Stomach smooth muscle (tissue), 2 donors: ENCODE measurements around the gene MAP4K1.
"Not testable (repeated sequence)": the region's sequence is repeated elsewhere in the genome, so short reads cannot be mapped to it uniquely, and the experiment has no call there.

ENCODE experiments used
- H3K27ac ChIP-seq: one replicate; pipeline ENCODE4 v1.7.0; 2013; ENCODE audit warnings: mild to moderate bottlenecking, low read length, inconsistent platforms
- H3K27me3 ChIP-seq, 2 donors: one replicate each; pipeline ENCODE4 v1.7.0; 2013; ENCODE audit warnings: low read length in 2 of 2; ENCODE audit not compliant: insufficient read depth in 2 of 2, control insufficient read depth in 1 of 2
- H3K36me3 ChIP-seq, 2 donors: one replicate each; pipeline ENCODE4 v1.7.0; 2013; ENCODE audit warnings: low read length in 2 of 2; ENCODE audit not compliant: control insufficient read depth in 2 of 2, insufficient read depth in 2 of 2
- H3K4me1 ChIP-seq: one replicate; pipeline ENCODE4 v1.7.0; 2013; ENCODE audit warnings: low read length; ENCODE audit not compliant: control insufficient read depth, insufficient read depth
- H3K4me3 ChIP-seq, 2 donors: one replicate each; pipeline ENCODE4 v1.7.0; 2013; ENCODE audit warnings: low read length in 2 of 2
- H3K9ac ChIP-seq, 2 donors: one replicate each; pipeline ENCODE4 v1.7.0; 2013; ENCODE audit warnings: low read length in 2 of 2, mild to moderate bottlenecking in 1 of 2
- H3K9me3 ChIP-seq, 2 donors: one replicate each; pipeline ENCODE4 v1.7.0; 2013; ENCODE audit warnings: low read length in 2 of 2; ENCODE audit not compliant: control insufficient read depth in 2 of 2
- donor health status: healthy.
- donor health status: Pancreatic carcinoma.

Gene MAP4K1

GRCh38 chr19:38618590-38619360 is 1.0 kb upstream of the MAP4K1 start, which contains the start of gene EIF3K:
TSS of gene EIF3K (plus strand) at chr19:38619188. CDS start at chr19:38619269, 81 bp downstream.
- Histone ChIP-seq H3K4me1 (peaks cover 24% of the 10 kb centered on the region), H3K27me3 (no peaks in the 10 kb centered on the region), H3K4me3 (peak within 1 kb of the TSS; percentile 91 to 100), H3K9me3 (no peaks in the 10 kb centered on the region), H3K36me3 (peaks cover 15 to 25% of the 10 kb centered on the region in 2 donors), H3K9ac (peak within 1 kb of the TSS; percentile 96 to 99), H3K27ac (peak within 1 kb of the TSS; percentile 86)

- Histone ChIP-seq H3K27ac (no peak overlapping the region), H3K4me1 (peaks cover 24% of the 10 kb centered on the region), H3K4me3 (peak overlapping the region in 1 of 2 donors; percentile 35), H3K27me3 (no peaks in the 10 kb centered on the region), H3K9ac (no peak overlapping the region), H3K9me3 (no peaks in the 10 kb centered on the region), H3K36me3 (peaks cover 12 to 17% of the 10 kb centered on the region in 2 donors)
Observed at GRCh38 chr19:38617283-38617763, 430 bp downstream of the MAP4K1 start.

- Histone ChIP-seq H3K36me3 (peaks cover 6 to 7% of the 10 kb centered on the region in 2 donors), H3K9ac (no peak overlapping the region), H3K4me1 (peaks cover 24% of the 10 kb centered on the region), H3K9me3 (no peaks in the 10 kb centered on the region), H3K27me3 (no peaks in the 10 kb centered on the region), H3K27ac (no peak overlapping the region), H3K4me3 (no peak overlapping the region)
Observed at GRCh38 chr19:38616265-38616664, 1.5 kb downstream of the MAP4K1 start.

DNA sequence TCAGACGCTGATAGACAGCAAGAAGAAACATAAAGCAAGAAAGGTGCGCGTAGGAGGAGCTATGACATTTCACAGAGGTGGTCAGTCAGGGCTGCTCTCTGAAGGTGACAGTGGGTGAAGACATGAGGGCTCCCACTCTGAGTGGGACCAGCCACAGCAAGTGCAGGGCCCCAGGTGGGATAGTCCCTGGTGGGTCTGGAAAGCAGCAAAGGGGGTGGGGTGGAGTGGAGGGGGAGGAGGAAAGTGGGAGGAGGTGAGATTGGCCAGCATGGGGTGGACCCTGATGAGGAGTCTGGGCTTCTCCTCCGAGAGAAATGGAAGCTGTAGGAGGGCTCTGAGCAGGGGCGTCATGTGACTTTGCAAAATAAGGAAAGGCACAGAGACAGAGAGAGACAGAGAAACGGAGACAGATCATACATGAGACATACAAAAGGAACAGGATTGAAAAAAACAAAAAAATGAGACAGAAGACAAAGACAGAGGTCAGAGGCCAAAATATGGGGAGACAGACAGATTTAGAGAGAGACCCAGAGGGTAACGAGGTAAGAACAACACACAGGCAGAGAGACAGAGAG is 2.7 kb downstream of the MAP4K1 start:
- Histone ChIP-seq H3K36me3 (peaks cover 0 to under 1% of the 10 kb centered on the region in 2 donors), H3K9ac (no peak overlapping the region), H3K27ac (no peak overlapping the region), H3K4me3 (no peak overlapping the region), H3K27me3 (no peaks in the 10 kb centered on the region), H3K4me1 (peaks cover 21% of the 10 kb centered on the region), H3K9me3 (no peaks in the 10 kb centered on the region)

- no peaks in the 10 kb centered on the region for H3K9me3 ChIP-seq
- no peak overlapping the region for H3K4me3 ChIP-seq
- no peak overlapping the region for H3K9ac ChIP-seq
- H3K27ac ChIP-seq = no peak overlapping the region
- H3K4me1 ChIP-seq = peaks cover 14% of the 10 kb centered on the region
- H3K27me3 ChIP-seq = no peaks in the 10 kb centered on the region
- H3K36me3 ChIP-seq = no peaks in the 10 kb centered on the region
Observed at GRCh38 chr19:38614289-38614688, 3.5 kb downstream of the MAP4K1 start.

DNA sequence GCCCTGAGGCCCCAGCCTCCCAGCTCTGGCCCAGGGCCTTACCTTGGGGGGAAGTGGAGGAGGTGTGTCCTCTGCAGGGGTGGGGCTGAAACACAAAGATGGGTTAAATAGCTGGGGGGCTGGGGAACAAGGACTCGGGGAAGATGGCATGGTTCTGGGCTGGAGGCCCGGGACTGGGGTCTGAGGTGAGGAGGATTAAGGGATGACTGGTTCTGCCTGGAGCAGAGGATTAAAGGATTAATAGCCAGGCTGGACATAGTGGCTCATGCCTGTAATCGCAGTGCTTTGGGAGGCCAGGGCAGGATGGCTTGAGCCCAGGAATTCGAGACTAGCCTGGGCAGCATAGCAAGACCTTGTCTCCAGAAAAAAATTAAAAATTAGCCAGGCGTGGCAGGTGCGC is 11.6 kb downstream of the MAP4K1 start:
- no peak overlapping the region for H3K27ac ChIP-seq
- no peak overlapping the region for H3K4me3 ChIP-seq
- H3K4me1 ChIP-seq = no peaks in the 10 kb centered on the region
- H3K9ac ChIP-seq = no peak overlapping the region
- H3K9me3 ChIP-seq = no peaks in the 10 kb centered on the region
- no peaks in the 10 kb centered on the region for H3K27me3 ChIP-seq
- no peaks in the 10 kb centered on the region for H3K36me3 ChIP-seq

- H3K4me1 ChIP-seq, H3K9ac ChIP-seq, H3K36me3 ChIP-seq, H3K27ac ChIP-seq, H3K9me3 ChIP-seq, H3K4me3 ChIP-seq, H3K27me3 ChIP-seq: not testable (repeated sequence)
Observed at GRCh38 chr19:38602856-38603255, 14.9 kb downstream of the MAP4K1 start.

DNA sequence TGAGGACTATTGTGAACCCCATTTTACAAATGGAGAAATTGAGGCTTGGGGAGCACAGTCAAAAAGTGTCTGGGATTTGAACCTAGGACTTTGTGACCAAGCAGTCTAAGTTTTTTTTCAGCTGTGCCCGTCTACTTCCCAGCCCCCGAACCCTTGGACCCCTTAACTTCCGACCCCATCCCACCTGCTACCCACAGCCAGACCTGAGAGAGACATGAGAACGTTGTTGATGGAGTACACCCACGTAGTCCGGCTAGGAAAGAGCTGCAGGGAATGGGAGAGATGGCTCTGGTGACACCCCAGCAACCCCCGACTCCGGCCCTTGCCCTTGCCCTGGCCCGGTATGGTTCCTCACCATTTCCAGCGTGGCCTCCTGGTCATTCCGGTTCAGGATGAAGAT is 18.0 kb downstream of the MAP4K1 start:
- no peaks in the 10 kb centered on the region for H3K4me1 ChIP-seq
- no peaks in the 10 kb centered on the region for H3K36me3 ChIP-seq
- no peak overlapping the region for H3K9ac ChIP-seq
- H3K27me3 ChIP-seq = peaks cover 4 to 8% of the 10 kb centered on the region in 2 donors
- no peaks in the 10 kb centered on the region for H3K9me3 ChIP-seq
- H3K27ac ChIP-seq = no peak overlapping the region
- H3K4me3 ChIP-seq = no peak overlapping the region

DNA sequence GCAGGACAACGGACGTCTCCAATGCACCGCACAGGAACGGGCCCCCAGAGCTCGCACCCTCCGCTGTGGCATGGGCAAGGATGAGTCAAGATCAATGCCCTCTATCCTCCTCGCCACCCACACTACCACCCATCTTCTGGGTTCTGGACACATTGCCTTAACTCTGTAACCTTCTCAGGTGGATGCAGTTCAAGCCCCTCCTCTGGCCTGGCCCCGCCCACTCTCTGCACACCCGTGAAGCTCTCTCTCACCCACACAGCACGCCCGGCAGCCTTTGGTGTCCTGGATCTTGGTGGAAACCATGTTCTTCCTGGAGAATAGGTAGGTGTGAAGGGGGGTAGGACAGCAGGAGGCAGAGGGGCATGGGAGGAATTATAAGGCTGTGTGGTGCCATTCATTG is 20.7 kb downstream of the MAP4K1 start:
- no peak overlapping the region for H3K4me3 ChIP-seq

DNA sequence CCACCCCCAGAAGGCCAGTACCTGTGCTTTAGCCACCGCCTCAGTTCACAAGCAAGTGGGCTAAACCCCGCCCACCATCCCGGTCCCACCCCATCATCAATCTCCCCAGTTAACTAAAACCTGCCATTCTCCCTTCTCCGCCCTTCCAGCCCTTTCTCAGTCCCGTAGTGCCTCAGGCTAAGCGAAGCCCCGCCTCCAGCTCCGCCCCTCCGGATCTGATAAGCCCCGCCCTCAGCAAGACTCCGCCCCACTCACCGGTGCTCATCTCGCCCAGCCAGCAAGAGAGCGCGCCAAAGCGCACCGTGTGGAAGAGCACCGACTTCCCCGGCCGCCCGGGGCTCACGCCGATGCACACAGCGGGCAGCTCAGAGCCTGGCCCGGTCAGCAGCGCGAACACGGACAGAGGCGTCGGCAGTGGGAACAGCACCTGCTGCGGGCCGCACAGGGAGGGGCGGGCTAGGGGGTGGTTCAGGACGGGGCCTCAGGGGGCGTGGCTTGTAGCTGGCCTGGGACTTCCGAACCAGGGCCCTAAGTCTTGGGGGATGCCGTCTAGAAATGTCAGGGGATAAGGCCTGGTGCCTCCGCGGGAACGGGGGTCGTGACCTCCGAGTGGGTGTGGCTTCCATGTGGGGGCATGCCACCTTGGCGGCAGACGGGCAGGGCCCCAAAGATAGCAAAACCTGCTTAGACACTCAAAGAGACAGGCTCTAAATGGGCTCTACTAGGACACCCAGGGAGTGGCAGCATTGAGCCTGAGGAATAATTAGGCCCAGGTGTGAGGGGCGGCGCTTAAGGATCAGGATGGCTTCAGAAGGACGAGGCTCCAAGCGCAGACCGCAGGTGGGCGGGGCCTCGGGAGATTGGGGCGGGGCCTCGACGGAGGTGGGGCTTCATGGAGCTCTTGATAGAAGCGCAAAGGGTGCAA is 21.4 kb downstream of the MAP4K1 start:
- Histone ChIP-seq H3K4me3 (peak overlapping the region in 1 of 2 donors; percentile 22), H3K36me3 (no peaks in the 10 kb centered on the region), H3K27me3 (peaks cover 4 to 8% of the 10 kb centered on the region in 2 donors), H3K4me1 (no peaks in the 10 kb centered on the region), H3K27ac (no peak overlapping the region), H3K9me3 (no peaks in the 10 kb centered on the region), H3K9ac (no peak overlapping the region)

More for the DNA sequence above, 20.7 kb downstream of the MAP4K1 start:
- Histone ChIP-seq H3K36me3 (no peaks in the 10 kb centered on the region), H3K9ac (no peak overlapping the region), H3K27me3 (peaks cover 4 to 8% of the 10 kb centered on the region in 2 donors), H3K4me1 (no peaks in the 10 kb centered on the region), H3K9me3 (no peaks in the 10 kb centered on the region), H3K27ac (no peak overlapping the region)
